GM19328 (cell line): ENCODE data around the gene ACTR2.

Experiments used
- ATAC-seq: cut with Tn5 transposase; IDR thresholded peaks from one replicate; pipeline ENCODE4 v1.9.1; 2021; ENCODE audit warnings: mild to moderate bottlenecking, moderate library complexity; ENCODE audit not compliant: unreplicated experiment

ACTR2 gene

GRCh38 chr2:65277791-65278483 is 50.3 kb downstream of the ACTR2 start:
- no peak for ATAC-seq

DNA sequence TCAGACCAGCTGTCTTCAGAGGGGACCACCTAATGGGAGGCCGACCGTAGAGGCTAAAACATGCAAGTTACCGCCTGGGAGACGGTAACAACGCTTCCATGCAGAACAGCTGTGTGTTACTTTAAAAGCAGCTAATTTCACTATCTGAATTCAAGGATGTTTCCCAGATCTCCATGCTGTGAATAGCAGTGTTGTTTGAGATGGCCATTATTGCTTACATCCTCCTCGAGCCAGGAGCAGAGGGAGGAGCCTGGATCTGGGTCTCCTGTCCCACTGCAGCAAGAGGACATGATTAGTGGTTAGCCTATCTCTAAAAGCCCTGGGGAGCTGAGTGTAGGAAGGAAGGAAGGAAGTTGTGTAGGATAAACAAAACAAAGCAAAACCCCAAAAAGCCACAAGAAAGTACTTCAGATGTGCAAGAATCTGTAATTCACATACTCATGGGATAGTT is 50.9 kb downstream of the ACTR2 start:
- no peak for ATAC-seq

DNA sequence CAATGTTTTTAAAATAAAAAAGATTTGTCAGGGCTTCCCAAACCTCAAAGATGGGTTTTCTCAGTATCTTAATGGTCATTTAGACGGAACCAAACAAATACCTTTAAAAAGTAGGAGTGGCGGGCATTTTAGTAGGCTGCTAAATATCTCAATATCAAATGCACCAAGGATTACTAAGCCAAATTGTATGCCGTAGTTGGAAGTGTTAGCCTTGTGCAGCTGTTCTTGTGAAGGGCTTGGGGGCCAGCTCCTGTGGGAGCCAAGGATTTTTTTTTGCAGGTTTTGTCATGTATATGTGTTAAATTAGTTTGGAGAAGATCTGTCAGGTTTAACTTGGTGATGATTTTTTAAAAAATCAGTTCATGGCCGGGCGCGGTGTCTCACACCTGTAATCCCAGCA is 52.1 kb downstream of the ACTR2 start:
- ATAC-seq = no peak

DNA sequence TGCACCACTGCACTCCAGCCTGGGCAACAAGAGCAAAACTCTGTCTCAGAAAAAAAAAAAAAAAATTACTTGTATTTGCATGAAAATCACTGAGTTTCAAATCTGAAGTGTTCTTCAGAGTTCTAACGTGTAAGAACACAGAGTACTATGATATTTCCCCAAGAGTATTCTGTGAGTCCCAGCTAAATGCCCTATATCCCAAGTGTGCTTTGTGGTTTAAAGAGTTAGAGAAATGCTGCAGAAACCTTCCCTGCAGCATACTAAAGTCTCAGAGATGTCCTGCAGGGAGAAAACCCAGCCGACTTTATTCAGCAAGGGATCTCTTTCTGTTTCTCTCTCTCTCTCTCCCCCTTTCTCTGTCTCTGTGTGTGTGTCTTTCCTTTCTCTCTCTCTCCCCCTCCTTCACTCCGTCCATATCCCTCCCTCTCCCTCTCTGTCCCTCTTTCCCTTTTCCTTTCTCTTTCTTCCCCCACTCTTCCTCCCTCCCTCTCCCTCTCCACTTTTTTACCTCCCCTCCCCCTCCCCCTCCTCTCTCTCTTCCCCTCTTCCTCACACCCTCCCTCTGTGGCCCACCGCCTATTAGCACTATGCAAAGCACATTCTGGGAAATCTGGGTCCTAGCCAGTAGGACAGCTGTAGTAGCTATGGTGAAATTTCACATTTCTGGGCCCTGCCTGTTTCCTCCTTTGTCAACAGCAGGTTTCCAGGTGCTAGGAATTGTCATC is 54.2 kb downstream of the ACTR2 start:
- ATAC-seq = no peak

GRCh38 chr2:65282477-65283053 is 54.9 kb downstream of the ACTR2 start:
- ATAC-seq = no peak

- no peak for ATAC-seq
These were observed 59.7 kb downstream of the ACTR2 start for GRCh38 chr2:65287364-65287763.

- no peak for ATAC-seq
These were observed 63.8 kb downstream of the ACTR2 start for GRCh38 chr2:65291216-65292105.

- no peak for ATAC-seq
These were observed 64.4 kb downstream of the ACTR2 start for GRCh38 chr2:65292106-65292400.

GRCh38 chr2:65292461-65293011 is 64.9 kb downstream of the ACTR2 start:
- no peak for ATAC-seq

GRCh38 chr2:65293376-65293775 is 65.7 kb downstream of the ACTR2 start:
- no peak for ATAC-seq

GRCh38 chr2:65294136-65294535 is 66.5 kb downstream of the ACTR2 start:
- ATAC-seq = no peak

GRCh38 chr2:65294701-65295100 is 67.1 kb downstream of the ACTR2 start:
- ATAC-seq = no peak

DNA sequence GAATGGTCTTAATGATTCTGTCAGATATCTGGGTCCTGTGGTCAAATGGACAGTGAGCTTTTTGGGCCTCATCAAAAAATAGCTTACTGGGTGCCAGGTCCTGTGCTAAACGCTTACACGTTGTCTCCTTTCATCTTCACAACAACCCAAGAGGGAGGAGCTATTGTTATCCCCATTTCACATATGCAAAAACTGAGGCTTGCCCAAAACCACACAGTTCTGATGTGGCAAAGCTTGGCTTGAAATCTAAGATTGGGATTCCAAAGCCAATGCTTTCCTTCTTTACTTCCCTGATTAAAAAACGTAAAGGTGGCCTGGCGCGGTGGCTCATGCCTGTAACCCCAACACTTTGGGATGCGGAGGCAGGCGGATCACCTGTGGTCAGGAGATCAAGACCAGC is 69.3 kb downstream of the ACTR2 start:
- no peak for ATAC-seq

GRCh38 chr2:65297544-65297943 is 69.9 kb downstream of the ACTR2 start:
- no peak for ATAC-seq

DNA sequence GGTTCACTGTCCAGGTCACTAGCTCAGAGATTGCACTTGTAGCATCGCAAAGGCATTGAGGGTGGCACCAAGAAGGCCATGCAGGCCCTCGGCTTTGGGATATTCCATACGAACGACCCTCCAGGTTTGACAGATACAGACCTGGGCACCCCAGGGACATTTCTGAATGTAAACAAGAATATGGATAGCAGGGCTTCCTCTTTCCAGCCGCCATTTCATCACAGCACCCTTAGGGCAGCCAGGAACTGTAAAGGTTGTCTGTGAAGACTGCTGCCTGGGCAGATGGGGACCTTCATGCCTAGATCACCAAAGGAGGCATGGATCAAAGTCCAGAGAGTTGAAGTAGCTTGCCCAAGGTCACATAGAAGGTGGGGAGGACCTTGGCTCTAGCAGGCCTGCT is 70.5 kb downstream of the ACTR2 start:
- no peak for ATAC-seq

DNA sequence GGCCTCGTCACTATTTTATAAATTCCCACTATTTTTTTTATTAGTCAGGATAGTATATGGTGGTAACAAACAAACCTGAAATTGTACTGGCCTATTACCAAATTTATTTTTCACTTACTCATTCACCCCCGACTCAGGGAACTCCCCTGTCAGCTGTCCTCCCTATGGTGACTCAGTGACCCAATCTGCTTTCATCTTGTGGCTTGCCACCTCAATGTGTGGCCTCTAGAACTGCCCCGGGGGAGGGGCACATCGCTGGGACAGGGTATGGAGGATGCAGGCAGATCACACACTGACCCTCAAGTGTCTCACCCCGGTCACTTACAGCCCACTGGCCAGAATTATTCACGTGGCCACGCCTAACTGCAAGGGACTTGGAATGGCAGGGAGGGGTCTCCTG is 71.6 kb downstream of the ACTR2 start:
- no peak for ATAC-seq

- ATAC-seq = no peak
These were observed 72.6 kb downstream of the ACTR2 start for GRCh38 chr2:65300134-65300760.

DNA sequence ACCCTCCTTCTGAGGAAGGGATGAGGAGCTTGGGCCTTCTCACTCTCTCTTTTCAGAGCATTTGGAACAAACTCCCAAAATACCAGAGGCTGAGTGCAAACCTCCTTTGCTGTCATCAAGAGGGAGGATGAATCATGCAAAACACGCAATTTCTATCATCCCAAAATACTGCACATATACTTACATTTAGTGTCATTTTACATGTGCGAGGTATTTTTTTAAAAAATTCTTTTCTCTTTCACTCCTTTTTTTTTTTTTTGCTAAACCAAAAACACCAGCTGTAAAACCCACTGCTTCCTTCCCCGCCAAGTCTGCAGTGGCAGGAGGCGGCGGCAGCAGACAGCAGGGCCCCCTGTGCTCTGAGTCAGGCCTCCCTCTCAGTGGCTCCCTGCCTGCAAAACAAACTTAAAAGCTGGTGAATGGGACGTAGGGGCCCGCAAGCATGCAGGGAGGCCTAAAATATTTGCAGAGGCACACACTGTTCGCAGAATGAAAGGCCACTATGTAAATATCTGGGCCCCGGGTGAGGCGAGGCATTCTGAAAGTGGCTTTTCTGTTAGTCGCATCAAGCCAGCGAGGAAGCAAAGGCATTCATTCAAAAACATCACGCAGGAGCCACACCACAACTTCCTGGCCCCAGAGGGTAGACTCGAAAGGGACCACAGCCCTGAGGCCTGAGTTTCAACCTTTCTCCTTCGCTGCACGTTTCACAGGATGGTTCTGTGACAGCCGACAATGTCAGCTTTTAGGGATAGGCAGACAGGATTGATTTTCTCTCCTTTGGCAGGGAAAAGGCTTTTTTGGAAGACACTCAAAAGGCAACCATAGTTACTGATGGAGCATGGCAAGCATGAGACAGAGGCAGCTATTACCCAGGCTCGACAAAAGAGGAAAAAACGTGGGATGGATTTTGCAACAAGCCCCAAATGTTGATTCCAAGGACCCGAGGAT is 73.4 kb downstream of the ACTR2 start:
- ATAC-seq = peak; percentile 84

DNA sequence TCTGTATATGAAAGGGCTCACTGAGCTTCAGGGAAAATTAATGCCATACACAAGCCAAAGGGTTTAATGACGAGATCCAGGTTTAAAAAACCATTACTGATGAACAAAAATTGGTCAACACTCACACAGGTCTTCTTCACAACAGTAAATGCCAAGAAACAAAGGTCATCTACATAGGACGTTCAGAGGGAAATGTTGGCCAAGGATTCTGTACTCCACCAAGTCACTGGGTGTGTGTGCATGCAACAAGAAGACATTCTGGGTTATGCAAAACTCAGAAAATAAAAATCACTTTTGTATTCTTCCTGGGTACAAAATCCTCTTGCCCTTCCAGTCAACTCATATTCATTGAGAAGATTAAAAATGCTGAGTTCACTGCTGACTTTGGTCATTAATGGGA is 78.3 kb downstream of the ACTR2 start:
- no peak for ATAC-seq

- ATAC-seq = no peak
These were observed 82.1 kb downstream of the ACTR2 start for GRCh38 chr2:65309699-65310098.
